Loucy (cell line): ENCODE results near the gene ACP7.
"Not testable (repeated sequence)": the region's sequence is repeated elsewhere in the genome, so short reads cannot be mapped to it uniquely, and the experiment has no call there.

Experiments used
- H2AFZ ChIP-seq: fragments of 200-600 bp; sonication (generic); 2 replicates; pipeline ENCODE4 v1.6.0; 2016; ENCODE audit warnings: antibody characterized with exemption, mild to moderate bottlenecking, low read length, moderate library complexity
- H3F3A ChIP-seq: fragments of 200-600 bp; 2 replicates; pipeline ENCODE4 v1.6.0; 2016; ENCODE audit warnings: antibody characterized with exemption, low read depth, mild to moderate bottlenecking
- H3K27me3 ChIP-seq: fragments of 200-600 bp; sonication (generic); 2 replicates; pipeline ENCODE4 v1.6.1; 2014; ENCODE audit warnings: low read length, mild to moderate bottlenecking; ENCODE audit not compliant: insufficient read depth, poor library complexity, severe bottlenecking
- H3K36me3 ChIP-seq: fragments of 200-600 bp; sonication (generic); 2 replicates; pipeline ENCODE4 v1.6.1; 2016; ENCODE audit warnings: low read length; ENCODE audit not compliant: insufficient read depth
- H3K4me1 ChIP-seq: fragments of 200-600 bp; sonication (generic); 2 replicates; pipeline ENCODE4 v1.5.1; 2014; ENCODE audit warnings: low read length, mild to moderate bottlenecking; ENCODE audit not compliant: insufficient read depth, poor library complexity, severe bottlenecking
- H3K4me2 ChIP-seq: fragments of 200-600 bp; sonication (generic); 2 replicates; pipeline ENCODE4 v1.6.0; 2014; ENCODE audit warnings: antibody characterized with exemption, low read length, low read depth, mild to moderate bottlenecking; ENCODE audit not compliant: poor library complexity, severe bottlenecking
- H3K4me3 ChIP-seq: fragments of 200-600 bp; sonication (generic); 2 replicates; pipeline ENCODE4 v1.5.1; 2014; ENCODE audit warnings: low read length, mild to moderate bottlenecking, mixed read lengths; ENCODE audit not compliant: poor library complexity, severe bottlenecking
- H3K79me2 ChIP-seq: fragments of 200-600 bp; sonication (generic); 2 replicates; pipeline ENCODE4 v1.6.1; 2014; ENCODE audit warnings: low read length; ENCODE audit not compliant: insufficient read depth
- H3K9ac ChIP-seq: fragments of 200-600 bp; sonication (generic); 2 replicates; pipeline ENCODE4 v1.6.0; 2014; ENCODE audit warnings: mild to moderate bottlenecking, low read depth, low read length, moderate library complexity; ENCODE audit not compliant: poor library complexity, severe bottlenecking
- H3K9me2 ChIP-seq: fragments of 200-600 bp; sonication (generic); replicated peaks from 2 replicates; pipeline ENCODE4 v1.6.1; 2016; ENCODE audit warnings: low read depth, low read length, mixed read lengths
- H3K9me3 ChIP-seq: fragments of 200-600 bp; sonication (generic); 2 replicates; pipeline ENCODE4 v1.6.1; 2014; ENCODE audit warnings: mild to moderate bottlenecking, antibody characterized with exemption, low read length, low read depth; ENCODE audit not compliant: insufficient read depth
- H4K20me1 ChIP-seq: fragments of 200-600 bp; sonication (generic); 2 replicates; pipeline ENCODE4 v1.6.0; 2014; ENCODE audit warnings: antibody characterized with exemption, low read length, mild to moderate bottlenecking; ENCODE audit not compliant: insufficient read depth, poor library complexity, severe bottlenecking
- CTCF ChIP-seq: fragments of 200-600 bp; sonication (generic); conservative IDR thresholded peaks from 2 replicates; pipeline ENCODE4 v1.5.1; 2014; ENCODE audit warnings: mild to moderate bottlenecking, antibody characterized with exemption, low read length
- EZH2phosphoT487 ChIP-seq: fragments of 200-600 bp; IDR thresholded peaks from 2 replicates; pipeline ENCODE4 v1.6.1; 2018; ENCODE audit warnings: antibody characterized with exemption, mild to moderate bottlenecking, moderate library complexity, borderline replicate concordance

The ACP7 gene

GRCh38 chr19:39065928-39066327 is 18.2 kb upstream of the ACP7 start:
- TF ChIP-seq CTCF, result no peak
- TF ChIP-seq EZH2phosphoT487, result no peak
- H3K27me3 ChIP-seq, result no peaks in the 10 kb centered on the region
- H3K4me1 ChIP-seq, result peaks cover 11% of the 10 kb centered on the region
- peaks cover 3% of the 10 kb centered on the region; the same call in 1 of the 2 replicates for H3F3A ChIP-seq
- H3K4me2 ChIP-seq, result no peak overlapping the region
- H4K20me1 ChIP-seq, result no peaks in the 10 kb centered on the region
- H3K4me3 ChIP-seq, result no peak overlapping the region
- H3K79me2 ChIP-seq, result no peaks in the 10 kb centered on the region
- no peaks in the 10 kb centered on the region for H3K9me3 ChIP-seq
- no peaks in the 10 kb centered on the region for H3K36me3 ChIP-seq
- no peak overlapping the region for H3K9ac ChIP-seq
- H3K9me2 ChIP-seq, result no peaks in the 10 kb centered on the region
- H2AFZ ChIP-seq, result no peak overlapping the region

- no peak overlapping the region for H3K9ac ChIP-seq
- H2AFZ ChIP-seq, result no peak overlapping the region
- no peaks in the 10 kb centered on the region for H3K9me3 ChIP-seq
- no peak overlapping the region for H3K4me2 ChIP-seq
- no peaks in the 10 kb centered on the region for H4K20me1 ChIP-seq
- no peaks in the 10 kb centered on the region for H3F3A ChIP-seq
- no peaks in the 10 kb centered on the region for H3K79me2 ChIP-seq
- no peak overlapping the region for H3K4me3 ChIP-seq
- no peaks in the 10 kb centered on the region for H3K9me2 ChIP-seq
- H3K27me3 ChIP-seq, result no peaks in the 10 kb centered on the region
- H3K4me1 ChIP-seq, result no peaks in the 10 kb centered on the region
- TF ChIP-seq EZH2phosphoT487 (no peak), CTCF (no peak)
- no peaks in the 10 kb centered on the region for H3K36me3 ChIP-seq
Measured at GRCh38 chr19:39067104-39067503, 17.1 kb upstream of the ACP7 start.

DNA sequence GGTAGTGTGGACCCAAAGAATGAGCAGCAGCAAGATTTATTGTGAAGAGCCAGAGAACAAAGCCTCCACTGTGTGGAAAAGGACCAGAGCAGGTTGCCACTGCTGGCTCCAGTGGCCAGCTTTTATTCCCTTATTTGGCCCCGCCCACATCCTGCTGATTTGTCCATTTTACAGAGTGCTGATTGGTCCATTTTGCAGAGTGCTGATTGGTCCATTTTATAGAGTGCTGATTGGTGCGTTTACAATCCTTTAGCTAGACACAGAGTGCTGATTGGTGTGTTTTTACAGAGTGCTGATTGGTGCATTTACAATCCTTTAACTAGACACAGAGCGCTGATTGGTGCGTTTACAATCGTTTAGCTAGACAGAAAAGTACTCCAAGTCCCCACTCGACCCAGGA is 15.9 kb upstream of the ACP7 start:
- H3K4me2 ChIP-seq, H3K27me3 ChIP-seq, H3K79me2 ChIP-seq, H3K9ac ChIP-seq, H3K4me3 ChIP-seq, H3K36me3 ChIP-seq, H2AFZ ChIP-seq, H3K9me2 ChIP-seq, H4K20me1 ChIP-seq, H3K9me3 ChIP-seq, H3K4me1 ChIP-seq, H3F3A ChIP-seq: not testable (repeated sequence)

DNA sequence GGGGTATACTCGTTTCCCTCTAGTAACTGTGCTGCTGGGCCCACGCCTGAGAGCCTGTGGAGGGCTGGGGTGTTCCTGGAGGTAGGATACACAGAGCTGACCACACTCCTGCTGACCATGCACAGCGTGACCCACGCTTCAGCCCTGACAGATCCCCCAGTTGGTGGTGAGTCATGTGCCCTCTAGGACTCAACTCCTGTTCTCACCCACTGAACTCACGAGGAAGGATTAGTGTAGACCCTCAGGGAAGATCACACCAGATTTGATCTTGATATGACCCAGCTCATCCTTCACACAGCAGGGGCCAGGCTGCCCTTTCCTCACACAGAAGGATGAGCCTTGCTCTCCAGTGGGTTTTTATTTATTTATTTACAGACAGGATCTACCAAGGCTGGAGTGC is 13.3 kb upstream of the ACP7 start:
- H3K27me3 ChIP-seq, result no peaks in the 10 kb centered on the region
- H3K79me2 ChIP-seq, result no peaks in the 10 kb centered on the region
- H3F3A ChIP-seq, result no peaks in the 10 kb centered on the region
- H3K9me2 ChIP-seq, result no peaks in the 10 kb centered on the region
- TF ChIP-seq CTCF (no peak), EZH2phosphoT487 (no peak)
- no peaks in the 10 kb centered on the region for H3K9me3 ChIP-seq
- H2AFZ ChIP-seq, result no peak overlapping the region
- no peak overlapping the region for H3K4me2 ChIP-seq
- H3K4me3 ChIP-seq, result no peak overlapping the region
- no peak overlapping the region for H3K9ac ChIP-seq
- peaks cover 17% of the 10 kb centered on the region for H3K4me1 ChIP-seq
- H4K20me1 ChIP-seq, result no peaks in the 10 kb centered on the region
- no peaks in the 10 kb centered on the region for H3K36me3 ChIP-seq
